Nephron (organoid): ENCODE data around the gene DHCR7.
A peak's percentile ranks its signal among the peaks of the same experiment; 100 is the strongest.

Experiments
- H3K27ac Mint-ChIP-seq, 3 experiments: 2 replicates each; pipeline ENCODE4 v1.8.0; 2020; ENCODE audit warnings: mixed read lengths in 3 of 3, mild to moderate bottlenecking in 2 of 3, moderate library complexity in 1 of 3
- H3K27me3 Mint-ChIP-seq: 2 replicates; pipeline ENCODE4 v1.8.0; 2021; ENCODE audit warnings: low read depth, mild to moderate bottlenecking, moderate library complexity, mixed read lengths
- H3K36me3 Mint-ChIP-seq: 2 replicates; pipeline ENCODE4 v1.8.0; 2020; ENCODE audit warnings: low read depth, mixed read lengths
- H3K4me1 Mint-ChIP-seq: 2 replicates; pipeline ENCODE4 v1.8.0; 2020; ENCODE audit warnings: mixed read lengths
- H3K4me3 Mint-ChIP-seq, 3 experiments: 2 replicates each; pipeline ENCODE4 v1.8.0; 2020; ENCODE audit warnings: mild to moderate bottlenecking in 3 of 3, mixed read lengths in 3 of 3, moderate library complexity in 2 of 3
- H3K9me3 Mint-ChIP-seq: 2 replicates; pipeline ENCODE4 v1.8.0; 2020; ENCODE audit warnings: mixed read lengths
- TF ChIP-seq, protein P1 (sequence below), 3 experiments: fragments of 200-600 bp; sonication (generic); IDR thresholded peaks; one replicate each; pipeline ENCODE4 v1.5.0; 2021; ENCODE audit warnings: antibody characterized with exemption in 3 of 3; ENCODE audit not compliant: unreplicated experiment in 3 of 3

Gene DHCR7

DNA sequence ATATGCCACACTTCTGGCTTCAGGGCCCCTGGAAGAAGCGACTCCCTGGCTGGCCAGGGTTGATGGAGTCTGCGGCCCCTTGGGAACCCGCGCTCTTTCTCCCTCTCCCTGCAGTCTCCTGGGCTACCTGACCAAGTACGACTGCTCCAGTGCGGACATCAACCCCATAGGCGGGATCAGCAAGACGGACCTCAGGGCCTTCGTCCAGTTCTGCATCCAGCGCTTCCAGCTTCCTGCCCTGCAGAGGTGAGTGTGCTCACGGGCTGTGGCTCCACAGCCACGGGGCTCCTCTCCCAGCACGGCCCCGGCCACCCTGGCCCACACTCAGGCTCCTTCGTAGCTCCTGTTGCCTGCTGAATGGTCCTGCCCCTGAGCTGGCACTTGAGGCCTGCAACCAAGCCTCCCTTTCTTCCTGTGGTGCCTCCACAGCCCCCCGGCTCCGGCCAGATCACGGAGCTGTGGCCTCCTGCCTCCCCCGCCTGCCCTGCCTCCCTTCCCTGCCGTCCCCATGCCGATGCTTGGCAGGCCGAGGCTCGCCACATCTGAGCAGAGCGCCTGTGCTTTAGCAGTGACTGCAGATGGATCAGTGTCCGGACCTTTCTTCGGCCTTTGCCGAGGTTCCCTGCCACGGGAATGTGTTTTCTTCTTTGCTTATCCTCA, 42.7 kb upstream of the DHCR7 start:
- Mint-ChIP-seq H3K27ac (no peak overlapping the region), H3K36me3 (peaks cover 58% of the 10 kb centered on the region), H3K27me3 (no peaks in the 10 kb centered on the region), H3K4me3 (no peak overlapping the region), H3K9me3 (no peaks in the 10 kb centered on the region), H3K4me1 (peaks cover 20% of the 10 kb centered on the region)
- TF ChIP-seq, protein P1, sequence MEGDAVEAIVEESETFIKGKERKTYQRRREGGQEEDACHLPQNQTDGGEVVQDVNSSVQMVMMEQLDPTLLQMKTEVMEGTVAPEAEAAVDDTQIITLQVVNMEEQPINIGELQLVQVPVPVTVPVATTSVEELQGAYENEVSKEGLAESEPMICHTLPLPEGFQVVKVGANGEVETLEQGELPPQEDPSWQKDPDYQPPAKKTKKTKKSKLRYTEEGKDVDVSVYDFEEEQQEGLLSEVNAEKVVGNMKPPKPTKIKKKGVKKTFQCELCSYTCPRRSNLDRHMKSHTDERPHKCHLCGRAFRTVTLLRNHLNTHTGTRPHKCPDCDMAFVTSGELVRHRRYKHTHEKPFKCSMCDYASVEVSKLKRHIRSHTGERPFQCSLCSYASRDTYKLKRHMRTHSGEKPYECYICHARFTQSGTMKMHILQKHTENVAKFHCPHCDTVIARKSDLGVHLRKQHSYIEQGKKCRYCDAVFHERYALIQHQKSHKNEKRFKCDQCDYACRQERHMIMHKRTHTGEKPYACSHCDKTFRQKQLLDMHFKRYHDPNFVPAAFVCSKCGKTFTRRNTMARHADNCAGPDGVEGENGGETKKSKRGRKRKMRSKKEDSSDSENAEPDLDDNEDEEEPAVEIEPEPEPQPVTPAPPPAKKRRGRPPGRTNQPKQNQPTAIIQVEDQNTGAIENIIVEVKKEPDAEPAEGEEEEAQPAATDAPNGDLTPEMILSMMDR (IDR thresholded peaks at IDR 0.05; ENCODE audit: unreplicated experiment in 3 of 3) = no peak

DNA sequence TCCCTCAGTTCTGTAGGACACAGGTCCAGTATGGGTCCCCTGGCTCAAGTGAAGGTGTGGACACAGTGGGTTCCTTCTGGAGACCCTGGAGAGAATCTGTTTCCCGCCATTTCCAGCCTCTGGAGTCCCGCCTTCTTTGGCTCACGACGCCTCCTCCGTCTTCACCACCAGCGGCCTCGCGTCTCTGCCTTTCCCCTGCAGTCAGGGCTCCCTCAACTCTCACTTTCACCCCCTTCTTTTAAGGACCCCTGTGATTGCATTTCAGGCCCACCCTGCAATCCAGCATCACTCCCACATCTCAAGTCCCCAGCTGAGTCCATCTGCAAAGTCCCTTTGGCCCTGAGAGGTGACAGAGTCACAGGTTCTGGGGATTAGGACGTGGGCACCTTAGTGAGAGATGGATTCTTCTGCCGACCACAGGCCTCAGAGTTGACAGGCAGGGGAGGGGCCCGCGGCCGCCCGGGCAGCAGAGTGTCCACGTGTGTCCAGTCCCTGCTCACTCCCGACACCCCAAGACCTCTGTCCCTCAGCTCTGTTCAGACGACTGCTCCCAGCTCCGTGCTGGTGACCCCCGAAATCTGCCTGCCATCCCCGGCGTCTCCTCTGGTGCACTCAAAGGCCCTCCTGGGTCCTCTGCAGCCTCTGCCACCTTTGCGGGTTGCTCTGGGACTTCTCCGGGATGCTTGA, 42.0 kb upstream of the DHCR7 start:
- H3K36me3 Mint-ChIP-seq = peaks cover 58% of the 10 kb centered on the region
- H3K4me1 Mint-ChIP-seq = peaks cover 20% of the 10 kb centered on the region
- TF ChIP-seq, protein P1 (IDR thresholded peaks at IDR 0.05; ENCODE audit: unreplicated experiment in 3 of 3) = no peak
- no peaks in the 10 kb centered on the region for H3K9me3 Mint-ChIP-seq
- no peaks in the 10 kb centered on the region for H3K27me3 Mint-ChIP-seq
- no peak overlapping the region for H3K27ac Mint-ChIP-seq
- no peak overlapping the region for H3K4me3 Mint-ChIP-seq

DNA sequence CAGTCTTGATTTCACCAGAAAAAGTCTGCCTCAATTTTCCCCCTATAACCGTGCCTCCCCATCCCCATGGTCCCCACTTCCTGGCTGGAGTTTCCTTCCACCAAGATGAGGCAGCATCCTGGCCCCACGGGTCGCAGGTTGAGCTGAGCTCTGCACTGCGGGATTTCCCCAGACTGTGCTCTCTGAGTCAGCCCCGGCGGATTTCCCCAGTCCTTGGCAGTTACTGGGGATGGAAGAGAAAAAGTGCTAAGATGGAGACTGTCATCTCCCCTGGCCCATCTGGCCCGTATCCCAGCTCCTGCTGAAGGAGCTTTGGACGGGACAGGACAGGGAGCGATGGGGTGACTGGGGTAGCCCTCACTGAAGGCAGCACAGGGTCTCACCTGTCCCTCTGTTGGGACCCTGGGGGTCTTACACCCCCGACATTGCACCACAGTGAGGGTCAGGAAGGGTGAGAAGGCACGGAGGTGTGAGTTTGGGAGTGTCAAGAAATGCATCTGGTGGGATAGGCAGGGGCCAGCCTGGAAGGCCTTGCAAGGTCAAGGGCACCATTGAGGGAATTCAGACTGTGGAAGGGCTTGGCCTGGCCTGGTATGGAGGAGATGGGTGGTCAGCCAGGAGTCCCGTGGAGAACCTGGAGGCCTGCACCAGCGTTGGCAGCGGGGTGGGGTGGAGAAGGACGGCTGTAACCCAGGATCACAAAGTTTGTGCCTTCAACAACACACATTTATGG, 41.3 kb upstream of the DHCR7 start:
- Mint-ChIP-seq H3K27me3 (no peaks in the 10 kb centered on the region), H3K4me3 (no peak overlapping the region), H3K36me3 (peaks cover 58% of the 10 kb centered on the region), H3K27ac (peak overlapping the region in 2 of 3 experiments; percentile 24 to 51), H3K9me3 (no peaks in the 10 kb centered on the region), H3K4me1 (peaks cover 20% of the 10 kb centered on the region)
- TF ChIP-seq, protein P1 (IDR thresholded peaks at IDR 0.05; ENCODE audit: unreplicated experiment in 3 of 3) = no peak

DNA sequence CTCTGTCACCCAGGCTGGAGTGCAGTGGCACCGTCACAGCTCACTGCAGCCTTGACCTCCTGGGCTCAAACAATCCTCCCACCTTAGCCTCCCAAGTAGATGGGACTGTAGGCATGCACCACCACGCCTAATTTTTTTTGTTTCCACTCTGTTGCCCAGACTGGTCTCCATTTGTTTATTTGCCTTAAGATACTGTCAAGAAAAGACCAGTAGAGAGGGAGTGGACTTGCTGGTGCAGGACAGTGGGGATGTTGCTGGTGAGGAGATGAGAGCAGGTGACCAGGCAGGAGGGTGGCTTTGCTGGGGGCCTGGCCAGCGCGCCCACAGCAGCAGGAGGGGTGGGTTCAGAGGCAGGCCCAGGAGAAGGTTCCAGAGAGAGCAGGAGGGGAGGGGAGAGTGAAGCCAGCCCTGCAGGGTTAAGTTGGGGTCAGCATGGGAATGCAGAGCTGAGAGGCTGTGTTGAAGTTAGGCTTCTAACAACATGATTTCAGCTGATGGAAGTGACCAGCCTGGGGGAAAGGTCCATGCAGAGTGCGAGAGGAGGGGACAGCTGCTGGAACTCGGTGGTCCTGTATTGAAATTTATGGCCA, 40.6 kb upstream of the DHCR7 start:
- Mint-ChIP-seq H3K9me3 (no peaks in the 10 kb centered on the region), H3K27me3 (no peaks in the 10 kb centered on the region), H3K27ac (peak overlapping the region; percentile 38 to 72 (median 51)), H3K4me3 (no peak overlapping the region), H3K4me1 (peaks cover 20% of the 10 kb centered on the region), H3K36me3 (peaks cover 60% of the 10 kb centered on the region)
- TF ChIP-seq, protein P1 (IDR thresholded peaks at IDR 0.05; ENCODE audit: unreplicated experiment in 3 of 3) = no peak

DNA sequence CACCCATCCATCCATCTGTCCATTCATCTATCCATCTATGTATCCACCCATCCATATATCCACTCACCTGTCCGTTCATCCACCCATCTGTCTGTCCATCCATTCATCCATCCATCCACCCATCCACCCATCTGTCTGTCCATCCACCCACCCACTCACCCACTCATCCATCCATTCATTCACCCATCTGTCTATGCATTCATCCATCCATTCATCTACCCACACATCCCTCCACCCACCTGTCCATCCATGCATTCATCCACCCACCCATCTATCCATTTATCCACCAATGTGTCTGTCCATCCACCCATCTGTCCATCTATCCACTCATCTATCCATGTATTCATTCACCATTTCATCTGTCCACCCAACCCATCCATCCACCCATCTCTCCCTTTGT, 38.1 kb upstream of the DHCR7 start:
- Mint-ChIP-seq H3K27me3 (no peaks in the 10 kb centered on the region), H3K9me3 (no peaks in the 10 kb centered on the region), H3K36me3 (peaks cover 61% of the 10 kb centered on the region), H3K4me3 (no peak overlapping the region), H3K27ac (no peak overlapping the region), H3K4me1 (peaks cover 20% of the 10 kb centered on the region)
- TF ChIP-seq, protein P1 (IDR thresholded peaks at IDR 0.05; ENCODE audit: unreplicated experiment in 3 of 3) = no peak
